Tibial artery (tissue), 4 donors: ENCODE data around the gene ZNF521.

ENCODE experiments used
- DNase-seq, 2 donors: peaks; one replicate each; pipeline ENCODE4 v3.0.0-alpha.2; 2019
- H3K27ac ChIP-seq, 2 donors: fragments of 200-600 bp; sonication (generic) in 1 of 2; 1 replicate in 1 of 2; 2 replicates in 1 of 2; pipeline ENCODE4 v1.5.1; 2018 to 2019; ENCODE audit warnings: mild to moderate bottlenecking in 1 of 2
- H3K27me3 ChIP-seq, 2 donors: fragments of 200-600 bp; sonication (generic) in 1 of 2; one replicate each; pipeline versions ENCODE4 v1.5.1 to v1.6.0; 2016 to 2019
- H3K36me3 ChIP-seq, 3 donors: fragments of 200-600 bp; sonication (generic) in 2 of 3; one replicate each; pipeline ENCODE4 v1.5.1; 2016 to 2019; ENCODE audit warnings: mild to moderate bottlenecking in 2 of 3
- H3K4me1 ChIP-seq, 4 donors: fragments of 200-600 bp; sonication (generic) in 2 of 4; 1 replicate in 3 of 4; 2 replicates in 1 of 4; pipeline ENCODE4 v1.5.1; 2016 to 2019
- H3K4me3 ChIP-seq, 2 donors: fragments of 200-600 bp; sonication (generic) in 1 of 2; 1 replicate in 1 of 2; 2 replicates in 1 of 2; pipeline ENCODE4 v1.5.1; 2018 to 2019; ENCODE audit warnings: mild to moderate bottlenecking in 2 of 2
- H3K9me3 ChIP-seq, 3 donors: fragments of 200-600 bp; sonication (generic) in 1 of 3; one replicate each; pipeline ENCODE4 v1.5.1; 2016 to 2019
- CTCF ChIP-seq, 2 experiments: fragments of 200-600 bp in 1 of 2; fragments of 450-650 bp in 1 of 2; IDR thresholded peaks; one replicate each; pipeline ENCODE4 v1.5.1; 2017 to 2019; ENCODE audit warnings: antibody characterized with exemption in 2 of 2, mild to moderate bottlenecking in 1 of 2, moderate library complexity in 1 of 2
- intact Hi-C: fragments of 100-400 bp; cut with DNase I; formaldehyde crosslinking; loops from one replicate; pipeline ENCODE4 v1.15.0; 2023; ENCODE audit warnings: low total_unique reads

Gene ZNF521

DNA sequence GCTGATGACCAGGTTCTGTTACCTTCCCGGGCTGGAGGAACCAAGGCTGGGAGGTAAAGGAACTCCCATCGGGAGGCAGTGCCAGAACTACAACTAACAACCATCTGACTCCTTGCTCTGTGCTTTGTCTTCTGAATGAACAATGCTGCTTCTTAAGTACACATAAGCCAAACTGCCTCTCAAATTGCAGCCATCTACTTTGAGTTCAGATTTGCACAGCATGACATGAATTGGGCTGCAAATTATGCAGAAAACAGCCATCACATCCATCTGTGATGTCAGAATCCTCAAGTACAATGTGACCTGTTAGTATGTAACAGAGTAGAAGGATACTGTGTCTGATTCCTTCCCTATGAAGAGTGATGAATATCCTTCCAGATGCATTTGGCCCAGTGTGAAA, 290.6 kb downstream of the ZNF521 start:
- DNase-seq: no peak
- Histone ChIP-seq H3K4me3 (no peak overlapping the region), H3K36me3 (no peaks in the 10 kb centered on the region), H3K27ac (no peak overlapping the region), H3K4me1 (no peaks in the 10 kb centered on the region), H3K27me3 (no peaks in the 10 kb centered on the region), H3K9me3 (no peaks in the 10 kb centered on the region)
- intact Hi-C loops: no loop called here
- TF ChIP-seq CTCF (IDR thresholded peaks at IDR 0.05): no peak

GRCh38 chr18:25058521-25058920, 293.4 kb downstream of the ZNF521 start:
- no peak overlapping the region for H3K27ac ChIP-seq
- H3K9me3 ChIP-seq: no peaks in the 10 kb centered on the region
- H3K4me3 ChIP-seq: no peak overlapping the region
- no peaks in the 10 kb centered on the region for H3K4me1 ChIP-seq
- no peaks in the 10 kb centered on the region for H3K27me3 ChIP-seq
- TF ChIP-seq CTCF (IDR thresholded peaks at IDR 0.05): no peak
- intact Hi-C loops: no loop called here
- no peak for DNase-seq
- H3K36me3 ChIP-seq: no peaks in the 10 kb centered on the region

- Histone ChIP-seq H3K9me3 (no peaks in the 10 kb centered on the region), H3K27ac (no peak overlapping the region), H3K36me3 (no peaks in the 10 kb centered on the region), H3K27me3 (no peaks in the 10 kb centered on the region), H3K4me1 (no peaks in the 10 kb centered on the region), H3K4me3 (no peak overlapping the region)
- TF ChIP-seq CTCF (IDR thresholded peaks at IDR 0.05): no peak
- intact Hi-C loops: no loop called here
- DNase-seq: no peak
Observed at GRCh38 chr18:25057491-25058050, 294.4 kb downstream of the ZNF521 start.

GRCh38 chr18:25056429-25056828, 295.5 kb downstream of the ZNF521 start:
- Histone ChIP-seq H3K36me3 (no peaks in the 10 kb centered on the region), H3K4me1 (no peaks in the 10 kb centered on the region), H3K27me3 (no peaks in the 10 kb centered on the region), H3K4me3 (no peak overlapping the region), H3K9me3 (no peaks in the 10 kb centered on the region), H3K27ac (no peak overlapping the region)
- DNase-seq: no peak
- intact Hi-C loops: no loop called here
- no peak for TF ChIP-seq CTCF (IDR thresholded peaks at IDR 0.05)

GRCh38 chr18:25055076-25055475, 296.9 kb downstream of the ZNF521 start:
- DNase-seq: no peak
- Histone ChIP-seq H3K27ac (no peak overlapping the region), H3K4me1 (no peaks in the 10 kb centered on the region), H3K36me3 (no peaks in the 10 kb centered on the region), H3K27me3 (no peaks in the 10 kb centered on the region), H3K4me3 (no peak overlapping the region), H3K9me3 (no peaks in the 10 kb centered on the region)
- no peak for TF ChIP-seq CTCF (IDR thresholded peaks at IDR 0.05)
- intact Hi-C loops: no loop called here

GRCh38 chr18:25053466-25053865, 298.5 kb downstream of the ZNF521 start:
- intact Hi-C loops: no loop called here
- H3K27ac ChIP-seq: no peak overlapping the region
- no peak for DNase-seq
- no peak for TF ChIP-seq CTCF (IDR thresholded peaks at IDR 0.05)
- no peaks in the 10 kb centered on the region for H3K27me3 ChIP-seq
- no peaks in the 10 kb centered on the region for H3K4me1 ChIP-seq
- no peaks in the 10 kb centered on the region for H3K36me3 ChIP-seq
- no peak overlapping the region for H3K4me3 ChIP-seq
- H3K9me3 ChIP-seq: no peaks in the 10 kb centered on the region
